HUES64 (cell line): ENCODE results near the gene PLPP7.

Experiments
- H3K27ac ChIP-seq: 2 replicates; pipeline ENCODE4 v1.7.0; 2013; ENCODE audit warnings: low read depth, low read length, inconsistent platforms
- H3K27me3 ChIP-seq: 2 replicates; pipeline ENCODE4 v1.6.1; 2013; ENCODE audit warnings: mild to moderate bottlenecking, low read length; ENCODE audit not compliant: insufficient read depth
- H3K36me3 ChIP-seq: 2 replicates; pipeline ENCODE4 v1.6.1; 2013; ENCODE audit warnings: mild to moderate bottlenecking, low read length; ENCODE audit not compliant: insufficient read depth
- H3K4me1 ChIP-seq: 2 replicates; pipeline ENCODE4 v1.6.1; 2013; ENCODE audit warnings: mild to moderate bottlenecking, low read length, moderate library complexity; ENCODE audit not compliant: insufficient read depth
- H3K4me3 ChIP-seq: 2 replicates; pipeline ENCODE4 v1.5.1; 2013; ENCODE audit warnings: mild to moderate bottlenecking, low read length, moderate library complexity
- H3K9ac ChIP-seq: 2 replicates; pipeline ENCODE4 v1.6.1; 2013; ENCODE audit warnings: mild to moderate bottlenecking, low read depth, low read length
- H3K9me3 ChIP-seq: 2 replicates; pipeline ENCODE4 v1.6.1; 2013; ENCODE audit warnings: low read depth, low read length; ENCODE audit not compliant: insufficient read depth
- WGBS: fragments of 150-250, 120-280 bp; methylation state at CpG from one replicate; pipeline ENCODE4 v1.1.7; 2013; ENCODE audit warnings: missing lambda C conversion rate; 5-methylcytosine and 5-hydroxymethylcytosine counted together

The PLPP7 gene

GRCh38 chr9:131309530-131310276 is 20.2 kb downstream of the PLPP7 start:
- no peak overlapping the region for H3K4me3 ChIP-seq
- H3K9ac ChIP-seq = no peak overlapping the region
- no peaks in the 10 kb centered on the region for H3K9me3 ChIP-seq
- WGBS = 87% methylated on average over 18 of the region's 18 CpGs
- no peaks in the 10 kb centered on the region; the same call in 1 of the 2 replicates for H3K4me1 ChIP-seq
- no peak overlapping the region for H3K27ac ChIP-seq
- no peaks in the 10 kb centered on the region for H3K36me3 ChIP-seq
- H3K27me3 ChIP-seq = no peaks in the 10 kb centered on the region

- Histone ChIP-seq H3K4me3 (no peak overlapping the region), H3K27ac (no peak overlapping the region), H3K9ac (no peak overlapping the region), H3K4me1 (no peaks in the 10 kb centered on the region), H3K36me3 (no peaks in the 10 kb centered on the region), H3K9me3 (no peaks in the 10 kb centered on the region), H3K27me3 (no peaks in the 10 kb centered on the region)
- 72% methylated on average over 20 of the region's 20 CpGs for WGBS
Measured at GRCh38 chr9:131310833-131311554, 21.5 kb downstream of the PLPP7 start.

- WGBS = 87% methylated on average over 9 of the region's 9 CpGs
Measured at GRCh38 chr9:131312246-131312645, 22.7 kb downstream of the PLPP7 start.

GRCh38 chr9:131312822-131313770 is 23.6 kb downstream of the PLPP7 start:
- no peak overlapping the region for H3K9ac ChIP-seq
- H3K4me1 ChIP-seq = no peaks in the 10 kb centered on the region
- 92% methylated on average over 26 of the region's 28 CpGs for WGBS
- H3K4me3 ChIP-seq = no peak overlapping the region
- no peaks in the 10 kb centered on the region for H3K27me3 ChIP-seq
- H3K36me3 ChIP-seq = no peaks in the 10 kb centered on the region
- H3K27ac ChIP-seq = no peak overlapping the region
- no peaks in the 10 kb centered on the region for H3K9me3 ChIP-seq

More at GRCh38 chr9:131312246-131312645, 22.7 kb downstream of the PLPP7 start:
- H3K27me3 ChIP-seq = no peaks in the 10 kb centered on the region
- no peak overlapping the region for H3K27ac ChIP-seq
- no peaks in the 10 kb centered on the region for H3K9me3 ChIP-seq
- H3K4me3 ChIP-seq = no peak overlapping the region
- H3K9ac ChIP-seq = no peak overlapping the region
- no peaks in the 10 kb centered on the region for H3K36me3 ChIP-seq
- no peaks in the 10 kb centered on the region for H3K4me1 ChIP-seq

- Histone ChIP-seq H3K36me3 (no peaks in the 10 kb centered on the region), H3K27ac (no peak overlapping the region), H3K4me3 (no peak overlapping the region), H3K9ac (no peak overlapping the region), H3K9me3 (no peaks in the 10 kb centered on the region), H3K27me3 (no peaks in the 10 kb centered on the region), H3K4me1 (no peaks in the 10 kb centered on the region)
- WGBS = 93% methylated on average over 23 of the region's 23 CpGs
Measured at GRCh38 chr9:131318231-131319085, 28.9 kb downstream of the PLPP7 start.

GRCh38 chr9:131319486-131319885 is 30.0 kb downstream of the PLPP7 start:
- Histone ChIP-seq H3K27me3 (no peaks in the 10 kb centered on the region), H3K27ac (no peak overlapping the region), H3K9ac (no peak overlapping the region), H3K9me3 (no peaks in the 10 kb centered on the region), H3K4me3 (no peak overlapping the region), H3K4me1 (no peaks in the 10 kb centered on the region), H3K36me3 (no peaks in the 10 kb centered on the region)
- 88% methylated on average over 12 of the region's 12 CpGs for WGBS

GRCh38 chr9:131320031-131320685 is 30.6 kb downstream of the PLPP7 start:
- Histone ChIP-seq H3K27me3 (no peaks in the 10 kb centered on the region), H3K4me1 (no peaks in the 10 kb centered on the region), H3K27ac (no peak overlapping the region), H3K36me3 (no peaks in the 10 kb centered on the region), H3K9me3 (no peaks in the 10 kb centered on the region), H3K9ac (no peak overlapping the region), H3K4me3 (no peak overlapping the region)
- WGBS = 93% methylated on average over 19 of the region's 19 CpGs

GRCh38 chr9:131323629-131324028 is 34.1 kb downstream of the PLPP7 start:
- H3K9me3 ChIP-seq = no peaks in the 10 kb centered on the region
- no peak overlapping the region for H3K9ac ChIP-seq
- WGBS = 96% methylated on average over 8 of the region's 8 CpGs
- H3K27ac ChIP-seq = no peak overlapping the region
- H3K4me3 ChIP-seq = no peak overlapping the region
- H3K4me1 ChIP-seq = no peaks in the 10 kb centered on the region
- H3K27me3 ChIP-seq = no peaks in the 10 kb centered on the region
- no peaks in the 10 kb centered on the region for H3K36me3 ChIP-seq

GRCh38 chr9:131324736-131325679 is 35.5 kb downstream of the PLPP7 start:
- Histone ChIP-seq H3K27ac (no peak overlapping the region), H3K9me3 (no peaks in the 10 kb centered on the region), H3K36me3 (no peaks in the 10 kb centered on the region), H3K4me3 (no peak overlapping the region), H3K27me3 (no peaks in the 10 kb centered on the region), H3K4me1 (peaks cover 9% of the 10 kb centered on the region), H3K9ac (no peak overlapping the region)
- 94% methylated on average over 19 of the region's 21 CpGs for WGBS
